GM13976 (cell line): ENCODE data around the gene INO80E.
A peak's percentile ranks its signal among the peaks of the same experiment; 100 is the strongest.

ENCODE experiments used
- DNase-seq: peaks from one replicate; pipeline ENCODE4 v3.0.0; 2012; ENCODE audit warnings: low spot score
- CTCF ChIP-seq: IDR thresholded peaks from 2 replicates; pipeline ENCODE4 v1.5.1; 2012; ENCODE audit warnings: borderline replicate concordance, mild to moderate bottlenecking; ENCODE audit not compliant: insufficient read depth; ENCODE audit errors: extremely low read depth, missing control alignments, control extremely low read depth
- in situ Hi-C: fragments of 300-500 bp; cut with MboI; formaldehyde crosslinking; loops from one replicate; pipeline ENCODE4 v1.12.0; 2022; ENCODE audit warnings: low sequenced_read_pairs, mixed read lengths, inconsistent platforms; ENCODE audit not compliant: unreplicated experiment

The INO80E gene

GRCh38 chr16:29972500-29972899 is 23.5 kb upstream of the INO80E start:
- in situ Hi-C loops = loop anchor here (10.0 kb wide), 1 partner anchor 58 kb away; no protein-coding TSS in a partner anchor
- DNase-seq = no peak
- no peak for TF ChIP-seq CTCF

GRCh38 chr16:29972992-29973383 is 23.1 kb upstream of the INO80E start:
- no peak for TF ChIP-seq CTCF
- no peak for DNase-seq
- in situ Hi-C loops = loop anchor here (10.0 kb wide), 1 partner anchor 58 kb away; no protein-coding TSS in a partner anchor

GRCh38 chr16:29973384-29974246 is 22.4 kb upstream of the INO80E start, which contains the start of gene TAOK2:
TAOK2 (plus strand) TSS chr16:29973868; CDS start chr16:29977773, 3,905 bp downstream.
- TF ChIP-seq CTCF = no peak
- peak; percentile 100 for DNase-seq
- in situ Hi-C loops = loop anchor here (10.0 kb wide), 1 partner anchor 59 kb away; no protein-coding TSS in a partner anchor

GRCh38 chr16:29974291-29975133 is 21.5 kb upstream of the INO80E start:
- TF ChIP-seq CTCF = no peak
- DNase-seq = no peak
- in situ Hi-C loops = loop anchor here (10.0 kb wide), 1 partner anchor 60 kb away; no protein-coding TSS in a partner anchor

GRCh38 chr16:29975134-29975538 is 20.9 kb upstream of the INO80E start:
- in situ Hi-C loops = loop anchor here (10.0 kb wide), 1 partner anchor 60 kb away; no protein-coding TSS in a partner anchor
- DNase-seq = no peak
- TF ChIP-seq CTCF = no peak

GRCh38 chr16:29975811-29976511 is 20.1 kb upstream of the INO80E start:
- DNase-seq = no peak
- in situ Hi-C loops = loop anchor here (10.0 kb wide), 1 partner anchor 61 kb away; no protein-coding TSS in a partner anchor
- no peak for TF ChIP-seq CTCF
